ENCODE data around the gene PROX1.

GRCh38 chr1:213982672-213983492 lies 4.9 kb upstream of the PROX1 start:
- TF ChIP-seq CTCF (conservative IDR thresholded peaks at IDR 0.05) = no peak
- no peak for TF ChIP-seq EZH2 (IDR thresholded peaks at IDR 0.05; ENCODE audit: low read depth)
